Keratinocyte (primary cell): Measurements from ENCODE around the gene USH1C. TPM values are rescaled to one million over a fixed set of nuclear protein-coding genes. Genes with fewer than 3 reads are reported as not detected.

Experiments used
- DNase-seq: peaks from one replicate; pipeline ENCODE4 v3.0.0-alpha.2; 2011; ENCODE audit warnings: low read depth, missing footprints, low spot score
- FAIRE-seq: peaks from 2 replicates; lab custom pipeline; 2011; peaks lifted over from hg19 to GRCh38; lab: Jason Lieb, UNC
- H2AFZ ChIP-seq: 2 replicates; pipeline ENCODE4 v1.6.0; 2012; ENCODE audit warnings: low read length, control low read depth, inconsistent platforms; ENCODE audit not compliant: control insufficient read depth
- H3K27ac ChIP-seq: 2 replicates; pipeline ENCODE4 v1.5.1; 2011; ENCODE audit warnings: low read length; ENCODE audit not compliant: control insufficient read depth, insufficient read depth
- H3K27me3 ChIP-seq: 3 replicates; pipeline ENCODE4 v1.6.0; 2011; ENCODE audit warnings: low read length; ENCODE audit not compliant: control insufficient read depth, insufficient read depth; ENCODE audit errors: extremely low read depth
- H3K36me3 ChIP-seq, 2 experiments: 2 replicates in 1 of 2; 3 replicates in 1 of 2; pipeline ENCODE4 v1.5.1; 2011; ENCODE audit warnings: low read length in 2 of 2, mild to moderate bottlenecking in 1 of 2; ENCODE audit not compliant: control insufficient read depth in 2 of 2, insufficient read depth in 2 of 2; ENCODE audit errors: extremely low read depth in 1 of 2
- H3K4me1 ChIP-seq: 3 replicates; pipeline ENCODE4 v1.5.1; 2011; ENCODE audit warnings: low read length; ENCODE audit not compliant: control insufficient read depth, insufficient read depth; ENCODE audit errors: extremely low read depth
- H3K4me2 ChIP-seq: 3 replicates; pipeline ENCODE4 v1.6.0; 2011; ENCODE audit warnings: low read depth, low read length; ENCODE audit not compliant: control insufficient read depth, insufficient read depth; ENCODE audit errors: extremely low read depth
- H3K4me3 ChIP-seq, 3 experiments: fragments of 200-600 bp in 1 of 3; sonication (generic) in 1 of 3; 2 replicates in 2 of 3; 3 replicates in 1 of 3; pipeline ENCODE4 v1.5.1; 2011 to 2016; ENCODE audit warnings: low read length in 3 of 3, mild to moderate bottlenecking in 3 of 3, control low read depth in 2 of 3, inconsistent platforms in 1 of 3, low read depth in 1 of 3, mixed read lengths in 1 of 3, mixed run types in 1 of 3, moderate library complexity in 1 of 3; ENCODE audit not compliant: control insufficient read depth in 2 of 3, insufficient read depth in 2 of 3; ENCODE audit errors: extremely low read depth in 1 of 3
- H3K79me2 ChIP-seq: 2 replicates; pipeline ENCODE4 v1.6.0; 2012; ENCODE audit warnings: low read length; ENCODE audit not compliant: control insufficient read depth, insufficient read depth
- H3K9ac ChIP-seq: 3 replicates; pipeline ENCODE4 v1.6.0; 2011; ENCODE audit warnings: low read length; ENCODE audit not compliant: control insufficient read depth, insufficient read depth; ENCODE audit errors: extremely low read depth
- H3K9me1 ChIP-seq: 3 replicates; pipeline ENCODE4 v1.6.0; 2011; ENCODE audit warnings: low read length; ENCODE audit not compliant: control insufficient read depth, insufficient read depth; ENCODE audit errors: extremely low read depth
- H3K9me3 ChIP-seq: 2 replicates; pipeline ENCODE4 v1.5.1; 2012; ENCODE audit warnings: low read depth, low read length; ENCODE audit not compliant: control insufficient read depth
- H4K20me1 ChIP-seq: 3 replicates; pipeline ENCODE4 v1.6.0; 2011; ENCODE audit warnings: low read length; ENCODE audit not compliant: control insufficient read depth, insufficient read depth; ENCODE audit errors: extremely low read depth
- CTCF ChIP-seq, 3 experiments: IDR thresholded peaks in 1 of 3; conservative IDR thresholded peaks in 1 of 3; optimal IDR thresholded peaks in 1 of 3; 2 replicates in 2 of 3; 3 replicates in 1 of 3; pipeline versions ENCODE3 to v1.5.1; 2011; ENCODE audit warnings: low read length in 3 of 3, mild to moderate bottlenecking in 3 of 3, moderate library complexity in 2 of 3, control low read depth in 1 of 3, inconsistent platforms in 1 of 3; ENCODE audit not compliant: insufficient read depth in 2 of 3; ENCODE audit errors: extremely low read depth in 1 of 3
- EZH2 ChIP-seq: IDR thresholded peaks from one replicate; pipeline ENCODE4 v1.6.1; 2012; ENCODE audit warnings: inconsistent platforms, mild to moderate bottlenecking, low read length, moderate library complexity
- dilution Hi-C: fragments of 300-500 bp; cut with MboI; formaldehyde crosslinking; loops from one replicate; pipeline ENCODE4 v1.7.0; 2020; ENCODE audit warnings: low sequenced_read_pairs; ENCODE audit not compliant: extremely low pct_ligation_motif_present
- polyA plus RNA-seq, 5 experiments: library from polyadenylated mRNA; depleted of rRNA in 3 of 5; stranded (reverse) in 3 of 5; stranded (forward) in 1 of 5; unstranded in 1 of 5; fragments of >200 nt; gene quantifications; 1 replicate in 1 of 5; 2 replicates in 3 of 5; 3 replicates in 1 of 5; pipeline versions ENCODE4 v1.2.1 to v1.2.3, GENCODE V29; 2011 to 2012; ENCODE audit warnings: missing spikeins in 2 of 5, low read depth in 1 of 5, low replicate concordance in 1 of 5

USH1C gene
- polyA plus RNA-seq, 1 donor (not counting 4 experiments of a cell fraction or from before 2014, with no cell fraction given) = not detected

DNA sequence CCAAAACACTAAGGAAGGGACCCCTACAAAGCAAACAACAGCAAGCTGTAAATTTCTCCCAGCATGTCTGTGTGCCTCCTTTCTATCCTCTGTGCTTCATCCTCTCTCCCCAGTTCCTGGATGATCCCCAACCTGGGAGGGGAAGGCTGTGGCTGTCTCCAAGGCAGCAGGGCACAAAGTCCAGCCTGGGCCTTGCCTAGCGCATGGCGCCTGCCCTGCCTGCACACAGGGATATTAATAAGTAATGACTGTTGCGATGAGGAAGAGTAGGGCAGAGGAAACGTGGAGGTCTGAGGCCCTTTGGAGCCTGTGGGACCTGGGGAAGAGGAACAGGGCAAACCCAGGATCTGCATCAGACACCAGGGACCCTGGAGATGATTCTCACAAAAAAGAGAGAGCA is 2.0 kb downstream of the USH1C start:
- Histone ChIP-seq H3K27ac (no peak overlapping the region), H3K9me1 (no peaks in the 10 kb centered on the region), H3K79me2 (no peaks in the 10 kb centered on the region), H4K20me1 (peaks cover 4% of the 10 kb centered on the region), H3K9ac (no peak overlapping the region), H3K4me2 (no peak overlapping the region), H3K9me3 (no peaks in the 10 kb centered on the region), H2AFZ (no peak overlapping the region), H3K4me3 (no peak overlapping the region), H3K36me3 (no peaks in the 10 kb centered on the region), H3K4me1 (no peaks in the 10 kb centered on the region), H3K27me3 (peaks cover 27% of the 10 kb centered on the region)
- no peak for TF ChIP-seq EZH2
- TF ChIP-seq CTCF (optimal IDR thresholded peaks at IDR 0.05 in 1 of 3, IDR thresholded peaks at IDR 0.05 in 1 of 3, conservative IDR thresholded peaks at IDR 0.05 in 1 of 3; ENCODE audit: extremely low read depth in 1 of 3, insufficient read depth in 2 of 3, low read length in 3 of 3) = no peak
- FAIRE-seq (no peak), DNase-seq (no peak)
- dilution Hi-C loops = no loop called here

DNA sequence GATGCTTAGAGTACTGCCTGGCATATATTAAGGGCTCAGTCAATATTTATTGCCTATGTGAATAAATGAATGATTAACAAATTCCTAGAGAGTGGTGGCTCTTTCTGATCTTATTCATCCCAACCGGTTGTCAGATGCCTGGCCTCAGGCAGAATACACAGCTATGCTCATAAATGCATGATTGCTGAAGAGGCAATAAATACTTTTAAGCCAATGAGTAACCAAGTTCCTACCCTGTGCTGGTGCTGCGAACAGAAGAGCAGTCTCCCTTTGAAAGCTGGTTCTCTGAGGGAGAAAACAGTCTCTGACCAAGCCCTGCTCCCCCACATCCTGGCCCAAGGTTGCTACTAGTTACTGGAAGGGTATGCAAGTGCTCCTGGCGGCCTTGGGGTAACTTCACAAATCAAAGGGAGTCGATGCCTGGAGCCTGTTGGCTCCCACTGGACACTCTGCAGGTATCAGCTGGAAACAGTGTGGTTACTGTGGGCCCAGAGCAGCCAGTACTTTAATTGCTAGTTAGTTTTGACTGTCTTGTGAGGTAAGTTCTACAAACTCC is 2.8 kb downstream of the USH1C start:
- Histone ChIP-seq H3K27me3 (peaks cover 18% of the 10 kb centered on the region), H3K9me3 (no peaks in the 10 kb centered on the region), H3K4me3 (no peak overlapping the region), H3K27ac (no peak overlapping the region), H3K4me2 (no peak overlapping the region), H3K9me1 (no peaks in the 10 kb centered on the region), H2AFZ (no peak overlapping the region), H3K4me1 (no peaks in the 10 kb centered on the region), H3K36me3 (no peaks in the 10 kb centered on the region), H3K9ac (no peak overlapping the region), H3K79me2 (no peaks in the 10 kb centered on the region), H4K20me1 (peaks cover 4% of the 10 kb centered on the region)
- no peak for FAIRE-seq
- dilution Hi-C loops = no loop called here
- TF ChIP-seq EZH2 = no peak
- TF ChIP-seq CTCF (optimal IDR thresholded peaks at IDR 0.05 in 1 of 3, IDR thresholded peaks at IDR 0.05 in 1 of 3, conservative IDR thresholded peaks at IDR 0.05 in 1 of 3; ENCODE audit: extremely low read depth in 1 of 3, insufficient read depth in 2 of 3, low read length in 3 of 3) = no peak
- no peak for DNase-seq
